ENCODE data around the gene TRIM61. TPM values are rescaled to one million over a fixed set of nuclear protein-coding genes. Genes with fewer than 3 reads are reported as not detected.
"Not testable (repeated sequence)": the region's sequence is repeated elsewhere in the genome, so short reads cannot be mapped to it uniquely, and the experiment has no call there.

Gene TRIM61
- total RNA-seq, 4 donors from 2014 or later: not detected

DNA sequence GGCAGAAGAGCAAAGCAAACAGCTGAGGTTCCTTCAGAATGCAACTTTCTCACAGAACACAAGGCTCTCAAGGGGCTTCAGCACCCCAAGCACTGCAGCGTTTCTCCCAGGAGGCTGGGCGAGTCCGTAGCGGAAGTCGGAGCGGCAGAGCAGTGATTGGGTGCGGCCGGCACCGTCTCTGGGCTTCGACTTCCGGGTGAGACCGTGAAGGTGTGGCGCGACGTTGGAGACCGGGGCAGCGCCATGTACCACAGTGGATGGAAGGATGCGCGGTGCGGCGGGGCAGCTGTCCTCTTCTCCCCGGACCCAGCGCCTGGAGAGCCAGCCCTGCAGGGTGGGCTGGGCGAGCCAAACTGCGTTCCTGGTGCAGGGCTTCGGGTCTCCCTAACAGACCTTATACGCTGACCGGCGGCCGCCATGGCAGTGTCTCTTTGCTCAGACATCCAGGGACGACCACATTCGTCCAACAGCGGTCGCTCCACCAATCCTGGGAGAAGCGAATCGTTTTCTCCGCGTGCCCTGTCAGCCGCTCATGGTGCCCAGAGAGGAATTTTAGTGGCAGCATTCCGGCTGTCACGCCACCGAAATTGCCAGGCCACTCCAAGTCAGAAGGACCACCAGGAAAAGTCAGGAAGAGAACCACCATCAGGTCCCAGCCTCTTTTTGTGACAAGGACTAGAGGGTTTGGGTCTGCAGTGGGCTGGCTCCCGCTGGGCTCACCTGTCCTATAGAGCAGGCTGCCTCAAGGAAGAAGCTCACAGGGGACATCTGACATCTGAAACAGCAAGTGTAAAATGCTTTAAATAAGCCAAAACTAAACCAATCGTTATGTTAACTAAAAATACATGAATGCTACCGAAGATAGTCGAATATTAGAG is 20.5 kb downstream of the TRIM61 start:
- intact Hi-C loops (cut with DNase I; ENCODE audit: low total_unique reads): no loop called here
- TF ChIP-seq, protein P1, sequence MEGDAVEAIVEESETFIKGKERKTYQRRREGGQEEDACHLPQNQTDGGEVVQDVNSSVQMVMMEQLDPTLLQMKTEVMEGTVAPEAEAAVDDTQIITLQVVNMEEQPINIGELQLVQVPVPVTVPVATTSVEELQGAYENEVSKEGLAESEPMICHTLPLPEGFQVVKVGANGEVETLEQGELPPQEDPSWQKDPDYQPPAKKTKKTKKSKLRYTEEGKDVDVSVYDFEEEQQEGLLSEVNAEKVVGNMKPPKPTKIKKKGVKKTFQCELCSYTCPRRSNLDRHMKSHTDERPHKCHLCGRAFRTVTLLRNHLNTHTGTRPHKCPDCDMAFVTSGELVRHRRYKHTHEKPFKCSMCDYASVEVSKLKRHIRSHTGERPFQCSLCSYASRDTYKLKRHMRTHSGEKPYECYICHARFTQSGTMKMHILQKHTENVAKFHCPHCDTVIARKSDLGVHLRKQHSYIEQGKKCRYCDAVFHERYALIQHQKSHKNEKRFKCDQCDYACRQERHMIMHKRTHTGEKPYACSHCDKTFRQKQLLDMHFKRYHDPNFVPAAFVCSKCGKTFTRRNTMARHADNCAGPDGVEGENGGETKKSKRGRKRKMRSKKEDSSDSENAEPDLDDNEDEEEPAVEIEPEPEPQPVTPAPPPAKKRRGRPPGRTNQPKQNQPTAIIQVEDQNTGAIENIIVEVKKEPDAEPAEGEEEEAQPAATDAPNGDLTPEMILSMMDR (IDR thresholded peaks at IDR 0.05): no peak
- TF ChIP-seq POLR2A (IDR thresholded peaks at IDR 0.05): no peak
- peak overlapping the region; percentile 40 for H3K4me3 ChIP-seq (ENCODE audit: low read depth, poor library complexity, severe bottlenecking)
- DNase-seq (ENCODE audit: low spot score in 2 of 2): peak; percentile 36 to 90
- WGBS, 2 donors: 5 to 10% methylated on average over 31 to 32 of the region's 46 CpGs

DNA sequence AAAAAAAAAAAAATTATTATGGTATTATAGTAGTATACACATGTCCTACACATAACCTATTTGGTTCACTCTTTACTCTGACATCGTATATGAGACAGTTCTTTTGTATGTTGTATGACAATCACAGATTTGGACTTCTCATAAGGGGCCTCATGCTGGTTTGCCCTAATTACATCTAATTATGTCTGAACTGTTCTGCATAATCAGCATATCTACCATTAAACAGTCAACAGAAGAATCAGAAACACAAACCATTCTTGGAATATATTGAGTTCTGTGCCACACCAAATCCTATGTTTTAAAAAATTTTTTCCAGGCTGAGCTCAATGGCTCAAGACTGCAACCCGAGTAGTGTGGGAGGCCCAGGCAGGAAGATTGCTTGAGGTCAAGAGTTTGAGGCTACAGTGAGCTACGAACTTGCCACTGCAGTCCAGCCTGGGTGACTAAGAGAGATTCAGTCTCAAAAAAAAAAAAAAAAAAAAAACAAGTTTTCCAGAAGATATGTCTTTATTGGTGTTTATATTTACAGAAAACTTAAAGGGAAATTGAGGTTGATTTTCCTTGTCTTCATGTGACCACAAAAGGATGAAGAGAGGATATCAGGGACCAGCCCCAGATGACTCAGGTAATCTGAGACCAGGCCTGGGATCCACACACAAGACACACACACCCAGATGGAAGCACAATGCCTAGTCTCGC is 22.2 kb downstream of the TRIM61 start:
- H3K4me3 ChIP-seq (ENCODE audit: low read depth, poor library complexity, severe bottlenecking): no peak overlapping the region
- intact Hi-C loops (cut with DNase I; ENCODE audit: low total_unique reads): no loop called here
- DNase-seq (ENCODE audit: low spot score in 2 of 2): no peak
- 93 to 94% methylated on average over 4 of the region's 4 CpGs for WGBS, 2 donors
- TF ChIP-seq POLR2A (IDR thresholded peaks at IDR 0.05): no peak
- TF ChIP-seq, protein P1 (IDR thresholded peaks at IDR 0.05): no peak

DNA sequence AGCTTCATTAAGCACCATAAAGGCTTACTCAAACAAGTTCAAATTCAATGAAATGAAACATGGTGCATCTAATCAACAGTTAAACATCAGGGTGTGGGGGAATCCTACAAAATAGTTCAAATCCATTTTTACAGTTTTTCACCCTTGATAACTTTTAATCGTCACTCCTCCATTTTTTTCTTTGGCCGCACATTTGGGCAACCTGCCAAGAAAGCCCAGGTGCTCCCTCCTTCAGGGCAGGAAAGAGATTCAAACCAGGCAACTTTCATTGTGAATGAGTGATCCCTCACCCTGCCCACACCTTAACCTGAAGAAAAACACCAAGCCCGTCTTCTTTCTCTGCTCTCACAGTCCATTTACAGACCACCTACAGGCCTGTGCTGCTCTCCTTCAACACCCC is 24.9 kb downstream of the TRIM61 start:
- no peak for TF ChIP-seq POLR2A (IDR thresholded peaks at IDR 0.05)
- TF ChIP-seq, protein P1 (IDR thresholded peaks at IDR 0.05): no peak
- intact Hi-C loops (cut with DNase I; ENCODE audit: low total_unique reads): no loop called here
- no peak overlapping the region for H3K4me3 ChIP-seq (ENCODE audit: low read depth, poor library complexity, severe bottlenecking)
- DNase-seq (ENCODE audit: low spot score in 2 of 2): no peak
- WGBS, 2 donors: 54 to 63% methylated on average over 3 of the region's 3 CpGs

DNA sequence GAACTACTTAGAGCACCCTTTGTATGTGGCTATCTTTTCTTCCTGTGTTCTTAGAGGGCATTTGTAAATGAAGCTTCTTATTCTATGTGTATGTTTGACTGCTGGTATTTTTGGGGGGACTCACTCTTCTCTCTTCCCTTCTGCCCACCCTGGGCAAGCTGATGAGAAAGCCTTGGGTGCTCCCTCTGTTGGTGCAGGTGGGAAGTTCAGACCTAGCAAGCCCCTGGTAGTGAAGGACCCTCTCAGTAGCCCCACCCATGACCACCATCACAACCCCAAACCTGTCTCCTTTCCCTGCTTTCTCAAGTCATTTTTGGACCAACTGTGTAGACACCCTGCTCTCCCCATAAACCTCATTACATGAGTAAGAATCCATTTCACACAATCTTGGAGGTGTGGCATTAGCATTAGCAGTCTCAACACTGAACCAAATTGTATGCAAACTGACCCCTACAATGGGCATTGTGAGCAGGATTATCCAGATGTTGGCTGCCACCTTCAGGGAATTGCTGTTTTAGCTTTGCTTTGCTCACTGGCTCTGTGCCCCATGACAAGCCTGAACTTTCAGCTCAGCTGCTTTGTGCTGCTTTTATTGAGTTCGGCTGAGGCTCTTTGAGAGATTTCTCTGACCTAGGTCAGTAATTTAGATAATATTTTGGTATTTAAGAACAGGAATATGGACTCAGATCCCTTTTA is 27.9 kb downstream of the TRIM61 start:
- WGBS, 2 donors: 14 to 24% methylated on average over 1 of the region's 1 CpG
- intact Hi-C loops (cut with DNase I; ENCODE audit: low total_unique reads): no loop called here
- no peak overlapping the region for H3K4me3 ChIP-seq (ENCODE audit: low read depth, poor library complexity, severe bottlenecking)
- no peak for TF ChIP-seq POLR2A (IDR thresholded peaks at IDR 0.05)
- TF ChIP-seq, protein P1 (IDR thresholded peaks at IDR 0.05): no peak
- no peak for DNase-seq (ENCODE audit: low spot score in 2 of 2)

DNA sequence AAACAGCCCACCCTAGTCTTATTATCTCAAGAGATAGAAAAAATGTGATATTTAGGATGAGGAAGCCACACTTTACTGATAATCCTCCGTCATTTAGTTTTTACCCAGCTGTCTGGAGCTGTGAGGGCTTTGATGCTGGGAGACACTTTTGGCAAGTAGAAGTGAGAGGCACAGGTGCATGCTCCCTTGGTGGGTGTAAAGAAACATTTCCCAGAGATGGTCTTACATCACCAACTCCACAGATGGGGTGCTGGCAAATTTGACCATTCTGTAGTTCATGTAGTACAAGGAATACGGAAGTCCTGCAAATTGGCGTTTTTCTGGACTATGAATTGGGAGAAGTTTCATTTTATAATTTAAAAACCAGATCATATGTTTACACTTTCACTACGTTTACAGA is 28.5 kb downstream of the TRIM61 start:
- WGBS, 2 donors: 83 to 84% methylated on average over 4 of the region's 4 CpGs
- intact Hi-C loops (cut with DNase I; ENCODE audit: low total_unique reads): no loop called here
- TF ChIP-seq, protein P1 (IDR thresholded peaks at IDR 0.05): no peak
- TF ChIP-seq POLR2A (IDR thresholded peaks at IDR 0.05): no peak
- H3K4me3 ChIP-seq (ENCODE audit: low read depth, poor library complexity, severe bottlenecking): no peak overlapping the region
- DNase-seq (ENCODE audit: low spot score in 2 of 2): no peak

DNA sequence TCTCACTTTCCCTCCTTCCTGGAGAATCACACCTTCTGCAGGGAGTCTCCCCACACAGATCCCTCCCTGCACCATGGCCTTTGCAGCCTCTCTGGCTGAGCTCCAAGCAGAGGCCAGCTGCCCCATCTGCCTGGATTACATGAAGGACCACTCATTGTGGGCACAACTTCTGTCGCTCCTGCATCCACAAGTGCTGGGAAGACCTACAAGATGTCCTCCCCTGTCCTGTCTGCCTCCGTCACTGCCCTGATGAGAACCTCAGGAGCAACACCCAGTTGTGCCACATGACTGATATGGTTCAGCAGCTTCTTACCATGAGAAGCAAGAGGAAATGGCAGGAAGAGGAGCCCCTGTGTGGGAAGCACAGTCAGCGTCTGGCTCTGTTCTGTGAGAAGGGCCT is 29.5 kb downstream of the TRIM61 start:
- H3K4me3 ChIP-seq (ENCODE audit: low read depth, poor library complexity, severe bottlenecking); DNase-seq (ENCODE audit: low spot score in 2 of 2); intact Hi-C loops (cut with DNase I; ENCODE audit: low total_unique reads): not testable (repeated sequence)
- 81 to 87% methylated on average over 3 of the region's 3 CpGs for WGBS, 2 donors
